Embryonic facial prominence (tissue), 1 donor: ENCODE data around the gene ENDOD1.
"Not testable (repeated sequence)": the region's sequence is repeated elsewhere in the genome, so short reads cannot be mapped to it uniquely, and the experiment has no call there.

ENCODE experiments used
- DNase-seq: peaks from one replicate; pipeline ENCODE4 v3.0.0-alpha.2; 2016; ENCODE audit errors: extremely low spot score

ENDOD1 gene

GRCh38 chr11:95102733-95103132 lies 13.1 kb downstream of the ENDOD1 start:
- DNase-seq: no peak

DNA sequence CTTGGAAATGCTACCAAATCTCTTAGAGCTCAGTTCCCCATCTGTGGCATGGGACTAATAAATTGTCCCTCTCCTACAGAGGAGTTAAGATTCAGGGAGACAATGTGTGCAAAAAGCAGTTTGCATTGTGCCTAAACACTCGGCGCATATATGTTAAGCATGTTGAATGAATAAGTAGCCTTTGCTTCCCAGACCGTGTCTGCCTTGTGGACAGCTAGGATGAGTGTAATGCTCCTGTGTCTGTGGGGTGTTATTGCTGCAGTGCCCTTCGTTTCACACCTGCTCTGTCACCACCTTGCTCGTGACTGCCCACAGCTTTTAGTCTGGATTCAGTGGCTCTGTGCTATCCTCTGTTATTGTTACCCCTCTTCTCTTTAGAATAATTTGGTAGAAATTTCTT lies 14.1 kb downstream of the ENDOD1 start:
- no peak for DNase-seq

DNA sequence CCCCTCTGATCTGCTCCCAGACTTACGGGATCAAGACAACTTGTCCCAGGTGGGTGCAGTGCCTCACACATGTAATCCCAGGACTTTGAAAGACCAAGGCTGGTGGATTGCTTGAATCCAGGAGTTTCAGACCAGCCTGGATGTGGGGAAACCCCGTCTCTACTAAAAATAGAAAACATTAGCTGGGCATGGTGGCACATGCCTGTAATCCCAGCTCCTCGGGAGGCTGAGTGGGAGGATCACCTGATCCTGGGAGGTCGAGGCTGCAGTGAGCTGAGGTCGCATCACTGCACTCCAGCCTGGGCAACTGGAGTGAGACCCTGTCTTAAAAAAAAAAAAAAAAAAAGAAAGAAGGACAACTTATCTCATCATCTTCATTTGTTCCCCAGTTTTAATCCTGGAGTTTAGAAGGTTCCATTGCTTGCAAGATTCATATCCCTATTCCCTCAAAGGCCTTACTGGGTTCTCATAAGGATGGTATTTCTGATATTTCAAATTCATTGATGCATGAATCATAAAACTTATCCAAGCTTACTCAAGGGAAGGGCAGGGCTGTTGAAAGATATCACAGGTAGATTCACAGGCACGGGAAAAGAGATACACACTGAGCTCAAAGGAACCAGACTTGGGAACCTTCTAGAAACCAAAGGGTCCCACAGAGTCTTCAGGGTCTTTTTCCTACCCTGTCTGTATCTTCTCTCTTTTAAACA lies 14.6 kb downstream of the ENDOD1 start:
- DNase-seq: no peak

- no peak for DNase-seq
Measured at GRCh38 chr11:95104856-95105255, 15.2 kb downstream of the ENDOD1 start.

- no peak for DNase-seq
Measured at GRCh38 chr11:95108159-95108611, 18.5 kb downstream of the ENDOD1 start.

- DNase-seq: no peak
Measured at GRCh38 chr11:95108671-95109551, 19.3 kb downstream of the ENDOD1 start.

GRCh38 chr11:95111471-95111870 lies 21.8 kb downstream of the ENDOD1 start:
- DNase-seq: not testable (repeated sequence)

GRCh38 chr11:95111923-95112540 lies 22.4 kb downstream of the ENDOD1 start:
- no peak for DNase-seq

DNA sequence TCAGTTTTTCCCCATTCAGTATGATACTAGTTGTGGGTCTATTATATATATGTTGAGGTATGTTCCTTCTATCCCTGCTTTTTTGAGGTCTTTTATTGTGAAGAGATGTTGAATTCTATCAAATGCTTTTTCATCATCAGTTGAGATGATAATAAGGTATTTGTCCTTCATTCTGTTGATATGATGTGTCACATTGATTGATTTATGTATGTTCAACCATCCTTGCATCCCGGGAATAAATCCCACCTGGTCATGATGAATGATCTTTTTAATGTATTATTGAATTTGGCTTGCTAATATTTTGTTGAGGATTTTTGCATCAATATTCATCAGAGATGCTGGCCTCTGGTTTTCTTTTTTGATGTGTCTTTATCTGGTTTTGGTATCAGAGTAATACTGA lies 26.0 kb downstream of the ENDOD1 start:
- no peak for DNase-seq

GRCh38 chr11:95119361-95120060 lies 29.9 kb downstream of the ENDOD1 start:
- no peak for DNase-seq

DNA sequence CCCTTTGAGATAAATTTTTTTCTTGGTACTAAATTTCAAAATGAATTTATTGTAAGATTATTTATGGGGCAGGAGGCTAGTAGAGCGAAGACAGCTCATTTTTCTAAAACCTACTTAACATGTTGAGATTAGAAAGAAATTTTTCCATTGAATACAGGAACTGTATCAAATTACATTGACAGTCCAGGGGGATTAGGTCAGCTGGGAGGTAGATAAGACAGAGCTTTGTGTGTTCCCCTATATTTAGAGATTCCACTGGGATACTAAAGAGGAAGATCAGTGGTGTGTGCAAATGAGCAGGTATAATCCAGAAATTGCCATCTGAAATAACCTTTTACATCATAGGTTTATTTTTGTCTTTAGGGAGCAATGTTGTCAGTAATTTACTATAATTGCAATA lies 32.1 kb downstream of the ENDOD1 start:
- DNase-seq: no peak

DNA sequence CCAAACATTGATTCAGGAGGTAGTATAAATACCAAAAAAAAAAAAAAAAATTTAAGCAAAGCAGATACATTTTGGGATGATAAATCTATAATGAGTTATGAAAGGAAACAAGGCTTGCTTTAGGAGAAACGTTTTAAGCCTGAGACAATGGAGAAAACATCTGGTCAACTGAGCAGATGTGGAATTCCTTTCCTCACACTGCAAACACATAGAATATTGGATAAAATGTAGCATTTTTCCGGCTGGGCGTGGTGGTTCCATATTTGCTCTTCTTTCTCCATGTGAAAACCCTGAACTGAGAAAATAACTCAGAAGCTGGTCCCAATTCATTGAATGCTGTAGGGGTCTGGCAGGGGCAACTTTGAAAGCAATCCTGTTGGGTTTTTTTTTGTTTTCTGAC lies 33.9 kb downstream of the ENDOD1 start:
- DNase-seq: no peak

- DNase-seq: no peak
Measured at GRCh38 chr11:95128602-95129001, 39.0 kb downstream of the ENDOD1 start.

GRCh38 chr11:95132956-95133355 lies 43.3 kb downstream of the ENDOD1 start:
- DNase-seq: no peak

DNA sequence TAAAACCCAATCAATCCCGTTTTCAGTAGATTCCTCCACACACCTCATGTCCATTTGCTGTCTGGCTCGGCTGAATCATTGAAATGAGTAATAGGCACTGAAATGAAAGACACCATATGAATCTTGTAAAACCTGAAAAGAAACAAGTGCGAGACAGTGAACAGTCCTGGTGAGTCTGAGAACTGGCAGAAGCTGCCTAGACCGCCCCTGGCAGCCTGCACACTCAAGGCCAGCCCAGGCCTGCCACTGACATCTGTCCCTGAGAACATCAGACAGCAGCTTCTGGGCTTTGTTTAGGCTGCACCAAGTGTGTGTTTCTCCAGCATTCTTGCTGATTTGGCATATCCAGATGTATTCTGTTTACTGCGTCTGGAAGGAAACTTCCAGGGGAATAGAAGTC lies 44.8 kb downstream of the ENDOD1 start:
- peak; percentile 39 for DNase-seq

GRCh38 chr11:95135155-95135554 lies 45.5 kb downstream of the ENDOD1 start:
- DNase-seq: no peak

DNA sequence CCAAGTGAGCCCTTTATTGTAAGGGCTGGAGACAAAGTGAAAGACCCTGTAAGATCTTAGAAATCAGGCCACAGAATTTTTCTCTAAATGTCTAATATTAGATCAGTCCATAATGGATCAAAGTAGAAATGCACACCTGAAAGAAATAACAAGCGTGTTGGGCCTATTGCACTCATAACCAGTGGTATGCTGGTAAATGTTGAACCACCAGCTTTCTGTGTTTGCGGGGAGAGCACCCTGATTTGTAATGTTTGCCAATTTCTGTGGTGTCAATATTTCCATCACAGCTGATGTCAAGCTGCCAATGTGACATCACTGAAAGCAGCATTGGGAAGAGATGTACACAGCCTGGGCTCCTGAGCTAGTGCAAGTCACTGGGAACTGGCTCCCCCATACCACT lies 46.2 kb downstream of the ENDOD1 start:
- no peak for DNase-seq

DNA sequence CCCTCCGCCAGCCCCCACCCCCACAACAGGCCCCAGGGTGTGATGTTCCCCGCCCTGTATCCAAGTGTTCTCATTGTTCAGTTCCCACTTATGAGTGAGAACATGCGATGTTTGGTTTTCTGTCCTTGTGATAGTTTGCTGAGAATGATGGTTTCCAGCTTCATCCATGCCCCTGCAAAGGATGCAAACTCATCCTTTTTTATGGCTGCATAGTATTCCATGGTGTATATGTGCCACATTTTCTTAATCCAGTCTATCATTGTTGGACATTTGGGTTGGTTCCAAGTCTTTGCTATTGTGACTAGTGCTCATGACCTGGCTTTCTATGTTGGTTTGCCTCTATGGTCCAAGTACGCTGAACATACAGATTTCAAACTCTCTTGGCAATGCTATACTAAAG lies 47.1 kb downstream of the ENDOD1 start:
- DNase-seq: not testable (repeated sequence)

GRCh38 chr11:95137299-95137698 lies 47.7 kb downstream of the ENDOD1 start:
- no peak for DNase-seq

DNA sequence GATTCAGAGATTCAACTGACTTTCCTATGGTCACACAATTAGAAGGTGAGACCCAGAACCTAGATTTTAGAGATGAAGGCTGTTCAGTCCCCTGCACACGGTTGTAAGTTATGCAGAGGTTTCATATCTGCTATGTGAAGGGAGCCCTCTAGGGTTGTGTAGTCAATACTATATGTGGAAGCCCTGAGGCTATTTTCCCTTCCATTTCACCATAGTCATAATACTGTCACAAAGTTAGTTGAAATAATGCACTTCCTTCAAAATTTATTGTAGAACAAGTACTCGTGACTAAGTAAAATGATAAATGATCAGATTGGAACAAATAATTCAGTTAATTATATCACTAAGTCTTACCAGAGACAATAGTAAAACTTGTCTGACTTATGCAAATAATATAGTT lies 48.8 kb downstream of the ENDOD1 start:
- DNase-seq: no peak

GRCh38 chr11:95140397-95141033 lies 50.9 kb downstream of the ENDOD1 start:
- DNase-seq: no peak
